Measurements from ENCODE around the gene OR5AK2. TPM values are rescaled to one million over a fixed set of nuclear protein-coding genes. Genes with fewer than 3 reads are reported as not detected.
"Not testable (repeated sequence)": the region's sequence is repeated elsewhere in the genome, so short reads cannot be mapped to it uniquely, and the experiment has no call there.

The OR5AK2 gene
- total RNA-seq (not detected), total RNA-seq (0 reads per million in 2 donors)

GRCh38 chr11:56988614-56989013 is at the start of gene OR5AK2:
Gene OR5AK2 (plus strand): TSS chr11:56988914. CDS start chr11:56988914, 0 bp downstream.
- H3K27me3 Mint-ChIP-seq = no peaks in the 10 kb centered on the region
- H3K27ac Mint-ChIP-seq = no peak within 1 kb of the TSS
- no peaks in the 10 kb centered on the region for H3K9me3 ChIP-seq (ENCODE audit: control insufficient read depth, low read length, poor library complexity, severe bottlenecking)
- DNase-seq (no peak), ATAC-seq (no peak)
- H3K36me3 Mint-ChIP-seq (ENCODE audit: low read depth) = no peaks in the 10 kb centered on the region
- H3K4me3 Mint-ChIP-seq = no peak within 1 kb of the TSS
- H3K4me1 Mint-ChIP-seq = no peaks in the 10 kb centered on the region

- not testable (repeated sequence) for H3K27me3 Mint-ChIP-seq; ATAC-seq; H3K27ac Mint-ChIP-seq; DNase-seq; H3K4me1 Mint-ChIP-seq; H3K36me3 Mint-ChIP-seq (ENCODE audit: low read depth); H3K9me3 ChIP-seq (ENCODE audit: control insufficient read depth, low read length, poor library complexity, severe bottlenecking); H3K4me3 Mint-ChIP-seq
Observed at GRCh38 chr11:56945526-56945925, 43.2 kb upstream of the OR5AK2 start.

GRCh38 chr11:56948991-56949515 is 39.7 kb upstream of the OR5AK2 start:
- ATAC-seq (no peak), DNase-seq (no peak)
- no peak overlapping the region for H3K4me3 Mint-ChIP-seq
- no peaks in the 10 kb centered on the region for H3K27me3 Mint-ChIP-seq
- H3K9me3 ChIP-seq (ENCODE audit: control insufficient read depth, low read length, poor library complexity, severe bottlenecking) = no peaks in the 10 kb centered on the region
- H3K36me3 Mint-ChIP-seq (ENCODE audit: low read depth) = no peaks in the 10 kb centered on the region
- no peak overlapping the region for H3K27ac Mint-ChIP-seq
- H3K4me1 Mint-ChIP-seq = no peaks in the 10 kb centered on the region

- no peaks in the 10 kb centered on the region for H3K36me3 Mint-ChIP-seq (ENCODE audit: low read depth)
Observed at GRCh38 chr11:56950510-56950909, 38.2 kb upstream of the OR5AK2 start.

GRCh38 chr11:56953907-56954306 is 34.8 kb upstream of the OR5AK2 start:
- not testable (repeated sequence) for H3K4me1 Mint-ChIP-seq; H3K27me3 Mint-ChIP-seq; H3K27ac Mint-ChIP-seq; H3K9me3 ChIP-seq (ENCODE audit: control insufficient read depth, low read length, poor library complexity, severe bottlenecking); ATAC-seq; H3K4me3 Mint-ChIP-seq; H3K36me3 Mint-ChIP-seq (ENCODE audit: low read depth); DNase-seq

More at GRCh38 chr11:56950510-56950909, 38.2 kb upstream of the OR5AK2 start:
- no peaks in the 10 kb centered on the region for H3K27me3 Mint-ChIP-seq
- H3K27ac Mint-ChIP-seq = no peak overlapping the region
- H3K9me3 ChIP-seq (ENCODE audit: control insufficient read depth, low read length, poor library complexity, severe bottlenecking) = no peaks in the 10 kb centered on the region
- H3K4me1 Mint-ChIP-seq = no peaks in the 10 kb centered on the region
- no peak overlapping the region for H3K4me3 Mint-ChIP-seq
- no peak for DNase-seq
- no peak for ATAC-seq

GRCh38 chr11:56961609-56962008 is 27.1 kb upstream of the OR5AK2 start:
- no peaks in the 10 kb centered on the region for H3K4me1 Mint-ChIP-seq
- H3K27ac Mint-ChIP-seq = no peak overlapping the region
- H3K9me3 ChIP-seq (ENCODE audit: control insufficient read depth, low read length, poor library complexity, severe bottlenecking) = no peaks in the 10 kb centered on the region
- H3K4me3 Mint-ChIP-seq = no peak overlapping the region
- DNase-seq (no peak), ATAC-seq (no peak)
- no peaks in the 10 kb centered on the region for H3K36me3 Mint-ChIP-seq (ENCODE audit: low read depth)
- no peaks in the 10 kb centered on the region for H3K27me3 Mint-ChIP-seq

- Mint-ChIP-seq H3K4me3 (no peak overlapping the region), H3K27ac (no peak overlapping the region), H3K27me3 (no peaks in the 10 kb centered on the region), H3K4me1 (no peaks in the 10 kb centered on the region), H3K36me3 (ENCODE audit: low read depth) (no peaks in the 10 kb centered on the region)
- H3K9me3 ChIP-seq (ENCODE audit: control insufficient read depth, low read length, poor library complexity, severe bottlenecking) = no peaks in the 10 kb centered on the region
- DNase-seq (no peak), ATAC-seq (no peak)
Observed at GRCh38 chr11:56967726-56968125, 21.0 kb upstream of the OR5AK2 start.

GRCh38 chr11:56968524-56968923 is 20.2 kb upstream of the OR5AK2 start:
- no peaks in the 10 kb centered on the region for H3K4me1 Mint-ChIP-seq
- DNase-seq (no peak), ATAC-seq (no peak)
- H3K36me3 Mint-ChIP-seq (ENCODE audit: low read depth) = no peaks in the 10 kb centered on the region
- no peaks in the 10 kb centered on the region for H3K9me3 ChIP-seq (ENCODE audit: control insufficient read depth, low read length, poor library complexity, severe bottlenecking)
- no peaks in the 10 kb centered on the region for H3K27me3 Mint-ChIP-seq
- no peak overlapping the region for H3K27ac Mint-ChIP-seq
- H3K4me3 Mint-ChIP-seq = no peak overlapping the region

GRCh38 chr11:56977314-56977713 is 11.4 kb upstream of the OR5AK2 start:
- Mint-ChIP-seq H3K27me3 (no peaks in the 10 kb centered on the region), H3K36me3 (ENCODE audit: low read depth) (no peaks in the 10 kb centered on the region), H3K27ac (no peak overlapping the region), H3K4me3 (no peak overlapping the region), H3K4me1 (no peaks in the 10 kb centered on the region)
- H3K9me3 ChIP-seq (ENCODE audit: control insufficient read depth, low read length, poor library complexity, severe bottlenecking) = no peaks in the 10 kb centered on the region
- DNase-seq = no peak
- ATAC-seq = no peak

GRCh38 chr11:56990702-56991101 is 2.0 kb downstream of the OR5AK2 start:
- H3K27me3 Mint-ChIP-seq = no peaks in the 10 kb centered on the region
- H3K4me1 Mint-ChIP-seq = no peaks in the 10 kb centered on the region
- H3K27ac Mint-ChIP-seq = no peak overlapping the region
- no peak for ATAC-seq
- no peaks in the 10 kb centered on the region for H3K9me3 ChIP-seq (ENCODE audit: control insufficient read depth, low read length, poor library complexity, severe bottlenecking)
- no peak for DNase-seq
- H3K4me3 Mint-ChIP-seq = no peak overlapping the region
- H3K36me3 Mint-ChIP-seq (ENCODE audit: low read depth) = no peaks in the 10 kb centered on the region

- DNase-seq (no peak), ATAC-seq (no peak)
- Mint-ChIP-seq H3K4me3 (no peak overlapping the region), H3K27me3 (no peaks in the 10 kb centered on the region), H3K27ac (no peak overlapping the region), H3K4me1 (no peaks in the 10 kb centered on the region), H3K36me3 (ENCODE audit: low read depth) (no peaks in the 10 kb centered on the region)
- no peaks in the 10 kb centered on the region for H3K9me3 ChIP-seq (ENCODE audit: control insufficient read depth, low read length, poor library complexity, severe bottlenecking)
Observed at GRCh38 chr11:56994532-56994931, 5.8 kb downstream of the OR5AK2 start.

- no peak for DNase-seq
Observed at GRCh38 chr11:57001674-57002401, 13.1 kb downstream of the OR5AK2 start.

GRCh38 chr11:57008373-57008772 is 19.7 kb downstream of the OR5AK2 start:
- H3K9me3 ChIP-seq (ENCODE audit: control insufficient read depth, low read length, poor library complexity, severe bottlenecking) = no peaks in the 10 kb centered on the region
- Mint-ChIP-seq H3K36me3 (ENCODE audit: low read depth) (no peaks in the 10 kb centered on the region), H3K4me3 (no peak overlapping the region), H3K27ac (no peak overlapping the region), H3K4me1 (no peaks in the 10 kb centered on the region), H3K27me3 (no peaks in the 10 kb centered on the region)
- DNase-seq (no peak), ATAC-seq (no peak)

More at GRCh38 chr11:57001674-57002401, 13.1 kb downstream of the OR5AK2 start:
- H3K27ac Mint-ChIP-seq = no peak overlapping the region
- no peak overlapping the region for H3K4me3 Mint-ChIP-seq
- no peaks in the 10 kb centered on the region for H3K9me3 ChIP-seq (ENCODE audit: control insufficient read depth, low read length, poor library complexity, severe bottlenecking)
- H3K4me1 Mint-ChIP-seq = no peaks in the 10 kb centered on the region
- ATAC-seq = no peak
- no peaks in the 10 kb centered on the region for H3K27me3 Mint-ChIP-seq
- H3K36me3 Mint-ChIP-seq (ENCODE audit: low read depth) = no peaks in the 10 kb centered on the region

GRCh38 chr11:57015679-57016078 is 27.0 kb downstream of the OR5AK2 start:
- DNase-seq = no peak

More at GRCh38 chr11:57015679-57016078, 27.0 kb downstream of the OR5AK2 start:
- no peaks in the 10 kb centered on the region for H3K36me3 Mint-ChIP-seq (ENCODE audit: low read depth)
- ATAC-seq = no peak
- no peak overlapping the region for H3K27ac Mint-ChIP-seq
- no peak overlapping the region for H3K4me3 Mint-ChIP-seq
- no peaks in the 10 kb centered on the region for H3K27me3 Mint-ChIP-seq
- no peaks in the 10 kb centered on the region for H3K9me3 ChIP-seq (ENCODE audit: control insufficient read depth, low read length, poor library complexity, severe bottlenecking)
- no peaks in the 10 kb centered on the region for H3K4me1 Mint-ChIP-seq

Data from T-helper 17 cell (primary cell).